Activated CD8-positive, alpha-beta memory T cell treated with anti-CD3 and anti-CD28 coated beads for 24 hours (primary cell): ENCODE results near the gene SLC30A7.

Experiments used
- DNase-seq: peaks from one replicate; pipeline ENCODE4 v3.0.0-alpha.2; 2020

The SLC30A7 gene

GRCh38 chr1:100989306-100990077 lies 93.6 kb downstream of the SLC30A7 start:
- no peak for DNase-seq

- DNase-seq = no peak
These were observed 99.5 kb downstream of the SLC30A7 start for GRCh38 chr1:100995198-100995988.

- no peak for DNase-seq
These were observed 102.5 kb downstream of the SLC30A7 start for GRCh38 chr1:100998426-100998825.

- no peak for DNase-seq
These were observed 104.4 kb downstream of the SLC30A7 start for GRCh38 chr1:101000131-101000873.

- no peak for DNase-seq
These were observed 106.7 kb downstream of the SLC30A7 start for GRCh38 chr1:101002551-101002950.

GRCh38 chr1:101003012-101003650 lies 107.2 kb downstream of the SLC30A7 start:
- no peak for DNase-seq

- DNase-seq = no peak
These were observed 108.2 kb downstream of the SLC30A7 start for GRCh38 chr1:101004061-101004460.

- DNase-seq = no peak
These were observed 108.8 kb downstream of the SLC30A7 start for GRCh38 chr1:101004670-101005069.

GRCh38 chr1:101005183-101005582 lies 109.3 kb downstream of the SLC30A7 start:
- DNase-seq = no peak

- DNase-seq = no peak
These were observed 110.0 kb downstream of the SLC30A7 start for GRCh38 chr1:101005871-101006270.

GRCh38 chr1:101006553-101006952 lies 110.7 kb downstream of the SLC30A7 start:
- DNase-seq = no peak

GRCh38 chr1:101008229-101008834 lies 112.4 kb downstream of the SLC30A7 start:
- no peak for DNase-seq

GRCh38 chr1:101013776-101014175 lies 117.9 kb downstream of the SLC30A7 start:
- DNase-seq = no peak

- DNase-seq = no peak
These were observed 121.6 kb downstream of the SLC30A7 start for GRCh38 chr1:101017448-101017847.

- no peak for DNase-seq
These were observed 126.4 kb downstream of the SLC30A7 start for GRCh38 chr1:101022294-101022693.

GRCh38 chr1:101025283-101025656 lies 129.4 kb downstream of the SLC30A7 start:
- peak; percentile 80 for DNase-seq

- DNase-seq = peak; percentile 95
These were observed 130.0 kb downstream of the SLC30A7 start, which contains the start of gene DPH5 for GRCh38 chr1:101025657-101026429. DPH5 (minus strand) TSS chr1:101025784; CDS start chr1:101025443, 341 bp downstream.

GRCh38 chr1:101026430-101026788 lies 130.5 kb downstream of the SLC30A7 start:
- DNase-seq = no peak

- DNase-seq = no peak
These were observed 131.4 kb downstream of the SLC30A7 start for GRCh38 chr1:101027194-101027772.

GRCh38 chr1:101028466-101028865 lies 132.6 kb downstream of the SLC30A7 start:
- no peak for DNase-seq

- no peak for DNase-seq
These were observed 133.3 kb downstream of the SLC30A7 start for GRCh38 chr1:101029184-101029583.
